ENCODE data around the gene IGSF3.
A peak's percentile ranks its signal among the peaks of the same experiment; 100 is the strongest.

- TF ChIP-seq TAF1 (IDR thresholded peaks at IDR 0.05; ENCODE audit: borderline replicate concordance, low read depth, low read length) = no peak
- TF ChIP-seq POLR2A (IDR thresholded peaks at IDR 0.05; ENCODE audit: low read depth, low read length) = peak; percentile 14; the same call in 1 of the 2 replicates
- no peak for TF ChIP-seq POLR2AphosphoS5 (IDR thresholded peaks at IDR 0.05; ENCODE audit: low read depth, low read length)
Observed at GRCh38 chr1:116540088-116540487, 127.4 kb downstream of the IGSF3 start.
